Testis (tissue), 2 donors: ENCODE data around the gene SLC16A14.

ENCODE experiments used
- POLR2A ChIP-seq: fragments of 450-650 bp; IDR thresholded peaks from one replicate; pipeline ENCODE4 v1.6.1; 2017; ENCODE audit warnings: antibody characterized with exemption, mild to moderate bottlenecking, moderate library complexity
- TF ChIP-seq, protein P1 (sequence below), 3 experiments: fragments of 450-650 bp in 2 of 3; fragments of 200-600 bp in 1 of 3; sonication (generic) in 1 of 3; IDR thresholded peaks; one replicate each; pipeline ENCODE4 v1.5.1; 2016 to 2019; ENCODE audit warnings: antibody characterized with exemption in 3 of 3, mild to moderate bottlenecking in 2 of 3, moderate library complexity in 1 of 3

DNA sequence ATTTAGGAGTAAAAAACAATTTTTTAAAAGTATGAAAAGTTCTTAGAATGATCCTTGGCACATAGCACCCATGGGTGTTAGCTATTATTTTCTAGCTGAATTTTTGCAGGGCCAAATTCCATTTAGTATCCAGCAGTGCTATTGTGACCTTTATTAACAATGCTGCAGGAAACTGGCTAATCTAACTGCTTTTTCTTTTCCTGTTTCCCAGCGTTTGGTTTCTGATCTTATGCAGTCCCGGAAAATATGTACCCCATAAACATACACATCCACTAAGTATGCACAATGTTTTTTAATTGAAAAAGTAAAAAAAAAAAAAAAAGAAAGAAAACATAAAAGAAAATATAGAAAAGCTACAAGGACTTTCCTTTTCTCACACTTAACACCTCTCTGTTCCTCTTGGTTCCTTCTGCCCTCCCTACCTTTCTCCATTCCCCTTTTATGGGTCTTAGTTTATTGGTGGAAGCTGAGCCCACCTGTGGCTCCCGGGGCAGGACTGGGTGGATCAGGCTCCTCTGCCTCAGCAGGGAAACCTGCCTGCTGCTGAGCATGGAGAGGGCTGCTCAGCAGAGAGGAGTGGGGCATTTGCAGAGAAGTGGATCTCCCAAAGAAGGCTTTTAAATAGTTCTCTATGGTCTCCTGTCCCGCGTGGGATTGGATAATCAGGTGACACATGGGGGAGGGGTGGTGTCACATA is 9.3 kb upstream of the SLC16A14 start:
- TF ChIP-seq, protein P1, sequence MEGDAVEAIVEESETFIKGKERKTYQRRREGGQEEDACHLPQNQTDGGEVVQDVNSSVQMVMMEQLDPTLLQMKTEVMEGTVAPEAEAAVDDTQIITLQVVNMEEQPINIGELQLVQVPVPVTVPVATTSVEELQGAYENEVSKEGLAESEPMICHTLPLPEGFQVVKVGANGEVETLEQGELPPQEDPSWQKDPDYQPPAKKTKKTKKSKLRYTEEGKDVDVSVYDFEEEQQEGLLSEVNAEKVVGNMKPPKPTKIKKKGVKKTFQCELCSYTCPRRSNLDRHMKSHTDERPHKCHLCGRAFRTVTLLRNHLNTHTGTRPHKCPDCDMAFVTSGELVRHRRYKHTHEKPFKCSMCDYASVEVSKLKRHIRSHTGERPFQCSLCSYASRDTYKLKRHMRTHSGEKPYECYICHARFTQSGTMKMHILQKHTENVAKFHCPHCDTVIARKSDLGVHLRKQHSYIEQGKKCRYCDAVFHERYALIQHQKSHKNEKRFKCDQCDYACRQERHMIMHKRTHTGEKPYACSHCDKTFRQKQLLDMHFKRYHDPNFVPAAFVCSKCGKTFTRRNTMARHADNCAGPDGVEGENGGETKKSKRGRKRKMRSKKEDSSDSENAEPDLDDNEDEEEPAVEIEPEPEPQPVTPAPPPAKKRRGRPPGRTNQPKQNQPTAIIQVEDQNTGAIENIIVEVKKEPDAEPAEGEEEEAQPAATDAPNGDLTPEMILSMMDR (IDR thresholded peaks at IDR 0.05) = no peak
- no peak for TF ChIP-seq POLR2A
